Measurements from ENCODE around the gene TLCD2.
"Not testable (repeated sequence)": the region's sequence is repeated elsewhere in the genome, so short reads cannot be mapped to it uniquely, and the experiment has no call there.

Gene TLCD2

DNA sequence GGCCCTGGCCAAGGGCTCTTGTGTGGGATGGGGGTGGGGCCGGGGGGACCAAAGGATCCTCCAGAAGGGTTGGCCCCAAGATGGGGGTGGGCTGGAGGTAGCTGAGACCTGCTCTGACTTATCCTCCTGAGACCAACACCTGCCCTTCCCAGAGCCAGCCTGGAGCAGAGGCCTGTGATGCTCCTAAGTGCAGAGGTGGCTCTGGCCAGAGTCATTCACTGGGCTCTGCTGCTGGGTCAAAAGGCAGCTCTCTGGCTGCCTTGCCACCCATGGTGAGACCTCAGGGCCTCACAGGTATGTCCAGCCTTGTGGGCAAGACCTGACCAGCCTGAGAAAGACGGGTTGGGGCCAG lies 32.9 kb upstream of the TLCD2 start:
- TF ChIP-seq, protein P1, sequence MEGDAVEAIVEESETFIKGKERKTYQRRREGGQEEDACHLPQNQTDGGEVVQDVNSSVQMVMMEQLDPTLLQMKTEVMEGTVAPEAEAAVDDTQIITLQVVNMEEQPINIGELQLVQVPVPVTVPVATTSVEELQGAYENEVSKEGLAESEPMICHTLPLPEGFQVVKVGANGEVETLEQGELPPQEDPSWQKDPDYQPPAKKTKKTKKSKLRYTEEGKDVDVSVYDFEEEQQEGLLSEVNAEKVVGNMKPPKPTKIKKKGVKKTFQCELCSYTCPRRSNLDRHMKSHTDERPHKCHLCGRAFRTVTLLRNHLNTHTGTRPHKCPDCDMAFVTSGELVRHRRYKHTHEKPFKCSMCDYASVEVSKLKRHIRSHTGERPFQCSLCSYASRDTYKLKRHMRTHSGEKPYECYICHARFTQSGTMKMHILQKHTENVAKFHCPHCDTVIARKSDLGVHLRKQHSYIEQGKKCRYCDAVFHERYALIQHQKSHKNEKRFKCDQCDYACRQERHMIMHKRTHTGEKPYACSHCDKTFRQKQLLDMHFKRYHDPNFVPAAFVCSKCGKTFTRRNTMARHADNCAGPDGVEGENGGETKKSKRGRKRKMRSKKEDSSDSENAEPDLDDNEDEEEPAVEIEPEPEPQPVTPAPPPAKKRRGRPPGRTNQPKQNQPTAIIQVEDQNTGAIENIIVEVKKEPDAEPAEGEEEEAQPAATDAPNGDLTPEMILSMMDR (IDR thresholded peaks at IDR 0.05; ENCODE audit: control insufficient read depth, extremely low read depth, insufficient read depth), result no peak

DNA sequence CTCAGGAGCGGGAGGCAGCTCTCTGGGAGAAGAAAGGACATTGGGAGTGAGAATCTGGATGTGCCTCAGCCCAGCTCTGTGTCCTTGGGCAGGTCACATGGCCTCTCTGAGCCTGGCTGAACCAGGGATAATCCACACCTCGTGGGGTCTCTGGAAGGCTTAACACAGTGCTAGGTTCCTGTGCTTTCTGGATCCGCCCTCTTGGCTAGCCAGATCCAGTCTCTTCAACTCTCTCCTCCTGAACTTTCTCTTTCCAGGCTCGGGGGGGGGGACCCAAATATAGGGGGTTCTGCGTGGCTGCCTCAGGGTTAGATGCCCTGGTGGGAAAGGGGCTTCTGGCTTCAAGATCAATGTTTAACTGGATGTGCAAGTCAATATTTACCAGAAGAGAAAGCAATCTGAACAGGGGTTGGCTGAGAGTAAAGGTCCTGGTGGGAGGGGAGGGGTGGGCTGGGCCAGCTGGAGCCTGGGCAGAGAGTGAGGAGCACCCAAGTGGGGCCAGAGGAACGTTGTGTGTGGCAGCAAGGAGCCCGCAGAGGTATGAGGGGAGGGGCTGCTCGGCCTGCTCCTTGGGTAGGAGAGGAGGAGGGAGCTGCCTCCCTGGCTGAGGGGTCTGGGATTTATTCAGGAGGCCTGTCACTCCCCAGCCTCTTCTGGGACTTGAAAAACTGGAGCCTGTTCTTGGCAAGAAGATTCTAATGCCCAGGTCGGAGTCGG lies 32.4 kb upstream of the TLCD2 start, which contains the start of gene SERPINF2:
Gene SERPINF2 (plus strand): TSS at position 501 of the 717 bp plus-strand sequence. CDS start 2,125 bp downstream, outside the sequence.
- TF ChIP-seq, protein P1 (IDR thresholded peaks at IDR 0.05; ENCODE audit: control insufficient read depth, extremely low read depth, insufficient read depth), result no peak
- no peak for DNase-seq (ENCODE audit: low read depth)
- no peak within 1 kb of the TSS for H3K4me3 ChIP-seq (ENCODE audit: low read depth, low read length)

More for the DNA sequence above, 32.9 kb upstream of the TLCD2 start:
- no peak for DNase-seq (ENCODE audit: low read depth)
- H3K4me3 ChIP-seq (ENCODE audit: low read depth, low read length), result no peak overlapping the region

DNA sequence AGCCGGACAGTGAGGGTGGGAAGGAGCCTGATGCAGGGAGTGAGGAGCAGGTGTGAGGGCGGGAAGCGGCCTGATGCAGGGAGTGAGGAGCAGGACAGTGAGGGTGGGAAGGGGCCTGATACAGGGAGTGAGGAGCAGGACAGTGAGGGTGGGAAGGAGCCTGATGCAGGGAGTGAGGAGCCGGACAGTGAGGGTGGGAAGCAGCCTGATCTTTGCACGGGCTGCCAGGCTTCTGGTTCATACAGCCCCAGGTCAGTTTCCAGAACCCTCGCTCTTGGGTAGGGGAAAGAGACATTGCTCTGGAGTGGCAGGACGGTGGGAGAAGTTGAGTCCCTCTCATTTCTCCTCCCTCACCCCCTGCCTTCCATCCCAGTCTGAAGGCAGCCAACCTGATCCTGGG lies 31.7 kb upstream of the TLCD2 start:
- H3K4me3 ChIP-seq (ENCODE audit: low read depth, low read length); DNase-seq (ENCODE audit: low read depth): not testable (repeated sequence)

DNA sequence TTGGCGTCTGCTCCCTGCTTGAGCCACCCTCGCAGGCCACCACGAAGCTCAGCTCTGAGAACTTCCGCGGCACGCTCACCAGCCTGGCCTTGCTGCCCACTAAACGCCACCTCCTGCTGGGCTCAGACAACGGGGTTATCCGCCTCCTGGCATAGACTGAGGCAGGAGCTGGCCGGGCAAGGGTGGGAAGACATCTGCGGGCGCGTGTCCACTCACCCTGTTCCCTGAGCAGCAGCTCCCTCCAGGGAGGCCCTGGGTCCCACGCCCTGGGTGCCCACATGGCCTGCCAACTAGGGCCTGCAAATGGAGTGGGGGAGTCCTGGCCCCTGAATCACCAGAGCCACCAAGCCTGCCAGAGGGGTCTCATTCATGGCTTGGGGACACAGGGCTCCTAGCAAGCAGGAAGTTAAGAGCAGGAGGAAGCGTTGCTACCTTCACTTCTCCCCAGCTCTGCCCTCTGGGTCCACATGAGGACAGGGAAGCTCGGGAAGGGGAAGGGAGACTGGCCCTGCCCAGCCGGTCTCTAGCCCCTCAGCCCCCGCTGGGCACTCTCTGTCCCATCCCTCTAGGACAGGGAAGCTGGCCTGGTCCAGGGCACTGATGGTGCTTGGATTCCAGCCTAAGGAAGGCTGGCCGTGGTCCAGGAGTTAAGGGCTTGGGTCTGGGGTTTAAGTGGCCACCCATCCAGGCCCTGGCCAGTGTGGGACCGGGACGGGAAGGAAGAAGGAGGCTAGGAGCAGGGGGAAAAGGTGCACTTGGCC lies 27.5 kb upstream of the TLCD2 start:
- H3K4me3 ChIP-seq (ENCODE audit: low read depth, low read length), result no peak overlapping the region
- DNase-seq (ENCODE audit: low read depth), result no peak
- TF ChIP-seq, protein P1 (IDR thresholded peaks at IDR 0.05; ENCODE audit: control insufficient read depth, extremely low read depth, insufficient read depth), result no peak

DNA sequence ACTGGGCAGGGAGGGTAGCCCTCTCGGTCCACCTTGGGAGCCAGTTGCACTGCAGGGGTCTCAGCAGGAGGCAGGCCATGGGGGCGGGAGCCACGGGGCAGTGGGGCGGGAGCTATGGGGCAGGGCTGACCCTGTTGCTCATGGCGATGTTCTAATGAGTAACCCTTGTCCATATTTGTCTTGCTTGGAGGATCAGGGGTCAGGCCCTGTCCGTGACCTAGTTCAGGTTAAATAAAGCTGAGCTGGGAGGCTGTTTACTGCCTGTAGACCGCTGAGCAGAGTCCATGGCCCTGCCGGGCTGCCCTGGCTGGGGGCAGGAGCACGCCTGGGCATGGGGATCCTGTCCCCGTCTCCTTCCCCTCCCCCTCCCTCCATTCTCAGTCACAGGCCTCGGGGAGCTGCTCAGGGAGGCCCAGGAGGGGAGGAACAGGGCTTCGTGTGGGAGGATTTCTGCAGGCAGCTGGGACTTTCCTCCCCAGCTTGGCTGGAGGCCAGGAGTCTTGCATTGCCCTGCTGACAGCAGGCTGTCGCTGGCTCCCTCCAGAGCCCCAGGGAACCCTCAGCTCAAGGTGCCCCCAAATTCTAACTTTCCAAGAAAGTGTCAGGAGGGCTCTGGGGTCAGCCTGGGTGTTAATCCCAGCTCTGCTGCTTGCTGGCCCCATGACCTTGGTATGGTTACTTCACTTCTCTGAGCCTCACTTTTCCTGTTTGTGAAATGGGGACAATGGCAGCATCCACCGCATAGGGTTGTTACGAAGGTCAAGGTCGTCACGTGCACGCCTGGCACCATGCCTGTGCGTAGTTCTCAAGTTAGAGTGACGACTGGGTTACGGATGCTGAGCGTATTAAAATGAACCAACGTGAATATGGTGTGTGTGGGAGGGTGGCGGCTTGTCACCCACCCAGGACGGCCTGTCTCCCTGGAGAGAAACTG lies 26.4 kb upstream of the TLCD2 start:
- DNase-seq (ENCODE audit: low read depth), result no peak
- no peak overlapping the region for H3K4me3 ChIP-seq (ENCODE audit: low read depth, low read length)
- TF ChIP-seq, protein P1 (IDR thresholded peaks at IDR 0.05; ENCODE audit: control insufficient read depth, extremely low read depth, insufficient read depth), result no peak

DNA sequence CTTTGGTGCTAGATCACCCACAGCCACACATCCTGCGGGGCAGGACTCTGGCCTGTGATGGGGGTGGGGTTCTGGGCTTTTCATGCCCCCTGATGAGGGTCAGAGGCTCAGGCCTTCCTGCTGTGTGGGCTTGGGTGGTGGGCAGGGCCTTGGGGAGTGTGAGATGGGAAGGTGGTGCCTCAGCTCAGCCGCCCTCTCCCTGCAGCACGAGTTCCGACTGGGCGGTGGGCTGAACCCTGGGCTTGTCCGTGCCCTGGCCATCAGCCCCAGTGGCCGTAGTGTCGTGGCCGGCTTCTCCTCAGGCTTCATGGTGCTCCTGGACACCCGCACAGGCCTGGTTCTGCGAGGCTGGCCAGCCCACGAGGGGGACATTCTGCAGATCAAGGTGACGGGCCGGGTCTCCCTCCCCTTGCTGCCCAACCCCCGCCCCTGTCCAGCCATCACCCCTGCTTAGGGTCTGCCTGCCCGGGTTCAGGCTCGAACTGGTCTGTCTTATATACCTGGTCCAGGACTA lies 25.7 kb upstream of the TLCD2 start:
- no peak for DNase-seq (ENCODE audit: low read depth)
- no peak overlapping the region for H3K4me3 ChIP-seq (ENCODE audit: low read depth, low read length)
- TF ChIP-seq, protein P1 (IDR thresholded peaks at IDR 0.05; ENCODE audit: control insufficient read depth, extremely low read depth, insufficient read depth), result no peak

Measured in LNCaP clone FGC (cell line).